ENCODE data around the gene C12orf76.
"Not testable (repeated sequence)": the region's sequence is repeated elsewhere in the genome, so short reads cannot be mapped to it uniquely, and the experiment has no call there.

C12orf76 gene

DNA sequence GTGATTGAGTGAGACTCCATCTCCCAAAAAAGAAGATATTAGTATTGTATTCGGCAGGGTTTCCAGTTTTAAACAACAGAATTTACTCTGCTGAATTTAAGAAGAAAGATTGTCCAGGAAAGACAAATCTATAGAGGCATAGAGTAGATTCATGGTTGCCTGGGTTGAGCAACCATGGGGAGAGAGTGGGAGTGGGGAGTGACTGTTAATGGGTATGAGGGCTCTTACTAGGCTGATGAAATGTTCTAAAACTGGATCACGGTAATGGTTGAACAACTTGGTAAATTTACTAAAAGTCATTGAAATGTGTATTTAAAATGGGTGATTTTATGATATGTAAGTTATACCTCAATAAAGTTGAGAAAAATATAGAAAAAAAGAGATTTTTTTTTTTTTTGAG, 13.9 kb upstream of the C12orf76 start:
- H3K36me3 ChIP-seq (ENCODE audit: control insufficient read depth, insufficient read depth, low read length), result no peaks in the 10 kb centered on the region
- H3K4me1 ChIP-seq (ENCODE audit: control insufficient read depth, insufficient read depth, low read length), result peaks cover 8% of the 10 kb centered on the region
- no peak overlapping the region for H3K27ac ChIP-seq (ENCODE audit: low read depth, low read length)
- no peaks in the 10 kb centered on the region for H3K27me3 ChIP-seq (ENCODE audit: control insufficient read depth, insufficient read depth, low read length)
- H3K4me3 ChIP-seq (ENCODE audit: low read depth, low read length), result no peak overlapping the region
- H3K9me3 ChIP-seq (ENCODE audit: control insufficient read depth, insufficient read depth, low read depth, low read length), result no peaks in the 10 kb centered on the region
- H3K9ac ChIP-seq (ENCODE audit: low read length), result no peak overlapping the region

DNA sequence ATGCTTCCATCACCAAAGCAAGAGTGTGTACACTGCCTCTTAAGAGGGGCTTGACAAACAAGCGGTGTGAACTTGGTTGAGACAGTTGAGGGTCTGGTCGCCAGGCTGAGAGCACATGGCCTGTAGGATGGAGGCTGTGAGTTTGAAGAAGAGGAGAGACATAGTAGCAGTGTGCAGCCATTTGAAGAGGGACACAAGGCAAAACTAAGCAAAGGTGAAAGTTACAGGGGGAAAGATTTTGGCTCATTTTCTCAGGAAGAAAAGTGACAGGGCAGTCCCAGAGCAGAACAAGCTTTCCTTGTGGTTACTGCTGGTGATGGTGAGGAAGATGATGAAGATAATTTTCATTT, 11.3 kb upstream of the C12orf76 start:
- no peak overlapping the region for H3K27ac ChIP-seq (ENCODE audit: low read depth, low read length)
- no peak overlapping the region for H3K4me3 ChIP-seq (ENCODE audit: low read depth, low read length)
- no peaks in the 10 kb centered on the region for H3K9me3 ChIP-seq (ENCODE audit: control insufficient read depth, insufficient read depth, low read depth, low read length)
- H3K9ac ChIP-seq (ENCODE audit: low read length), result no peak overlapping the region
- no peaks in the 10 kb centered on the region for H3K27me3 ChIP-seq (ENCODE audit: control insufficient read depth, insufficient read depth, low read length)
- no peaks in the 10 kb centered on the region for H3K36me3 ChIP-seq (ENCODE audit: control insufficient read depth, insufficient read depth, low read length)
- peaks cover 8% of the 10 kb centered on the region for H3K4me1 ChIP-seq (ENCODE audit: control insufficient read depth, insufficient read depth, low read length)

DNA sequence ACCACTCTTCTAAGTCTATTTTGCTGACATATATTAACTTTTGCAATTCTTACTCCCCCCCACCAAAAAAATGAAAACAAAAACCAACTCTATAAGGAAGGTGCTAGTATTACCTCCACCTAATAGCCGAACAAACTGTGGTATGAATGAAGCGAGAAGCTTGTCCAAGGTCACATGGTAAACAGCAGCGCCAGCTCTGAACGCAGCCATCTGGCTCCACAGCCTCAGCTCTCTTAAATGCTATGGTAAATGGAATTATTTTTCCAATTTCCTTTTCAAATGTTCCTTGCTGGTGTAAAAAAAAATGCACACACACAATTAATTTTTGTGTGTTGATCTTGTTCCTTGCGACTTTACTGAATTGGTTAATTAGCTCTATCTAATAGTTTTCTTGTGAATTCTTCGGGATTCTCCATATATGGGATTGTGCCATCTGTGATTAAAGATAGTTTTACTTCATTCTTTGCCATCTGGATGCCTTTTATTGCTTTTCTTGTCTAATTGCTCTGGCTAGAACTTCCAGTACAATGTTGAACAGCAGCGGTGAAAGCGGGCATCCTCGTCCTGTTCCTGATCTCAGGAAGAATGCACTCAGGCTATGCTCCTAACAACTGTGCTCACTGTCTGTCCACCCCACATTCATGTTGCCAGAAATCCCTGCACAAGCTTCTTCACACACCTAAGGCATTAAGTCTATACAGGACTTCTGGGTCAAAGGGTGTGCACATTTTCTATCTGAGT, 10.7 kb upstream of the C12orf76 start:
- no peak overlapping the region for H3K9ac ChIP-seq (ENCODE audit: low read length)
- H3K9me3 ChIP-seq (ENCODE audit: control insufficient read depth, insufficient read depth, low read depth, low read length), result no peaks in the 10 kb centered on the region
- peaks cover 8% of the 10 kb centered on the region for H3K4me1 ChIP-seq (ENCODE audit: control insufficient read depth, insufficient read depth, low read length)
- no peaks in the 10 kb centered on the region for H3K27me3 ChIP-seq (ENCODE audit: control insufficient read depth, insufficient read depth, low read length)
- no peaks in the 10 kb centered on the region for H3K36me3 ChIP-seq (ENCODE audit: control insufficient read depth, insufficient read depth, low read length)
- no peak overlapping the region for H3K27ac ChIP-seq (ENCODE audit: low read depth, low read length)
- H3K4me3 ChIP-seq (ENCODE audit: low read depth, low read length), result no peak overlapping the region

DNA sequence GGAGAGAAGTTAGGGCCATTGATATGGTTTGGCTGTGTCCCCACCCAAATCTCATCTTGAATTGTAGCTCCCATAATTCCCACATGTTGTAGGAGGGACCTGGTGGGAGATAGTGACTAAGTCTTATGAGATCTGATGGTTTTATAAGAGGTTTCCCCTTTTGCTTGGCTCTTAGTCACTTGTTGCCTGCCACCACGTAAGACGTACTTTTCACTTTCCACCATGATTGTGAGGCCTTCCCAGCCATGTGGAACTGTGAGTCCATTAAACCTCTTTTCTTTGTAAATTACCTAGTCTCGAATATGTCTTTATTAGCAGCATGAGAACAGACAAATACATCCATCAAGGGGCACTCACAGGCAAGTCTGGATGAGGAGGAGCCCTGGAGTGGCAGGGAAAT, 8.3 kb upstream of the C12orf76 start:
- not testable (repeated sequence) for H3K27me3 ChIP-seq (ENCODE audit: control insufficient read depth, insufficient read depth, low read length); H3K4me1 ChIP-seq (ENCODE audit: control insufficient read depth, insufficient read depth, low read length); H3K9me3 ChIP-seq (ENCODE audit: control insufficient read depth, insufficient read depth, low read depth, low read length); H3K9ac ChIP-seq (ENCODE audit: low read length); H3K27ac ChIP-seq (ENCODE audit: low read depth, low read length); H3K36me3 ChIP-seq (ENCODE audit: control insufficient read depth, insufficient read depth, low read length); H3K4me3 ChIP-seq (ENCODE audit: low read depth, low read length)

DNA sequence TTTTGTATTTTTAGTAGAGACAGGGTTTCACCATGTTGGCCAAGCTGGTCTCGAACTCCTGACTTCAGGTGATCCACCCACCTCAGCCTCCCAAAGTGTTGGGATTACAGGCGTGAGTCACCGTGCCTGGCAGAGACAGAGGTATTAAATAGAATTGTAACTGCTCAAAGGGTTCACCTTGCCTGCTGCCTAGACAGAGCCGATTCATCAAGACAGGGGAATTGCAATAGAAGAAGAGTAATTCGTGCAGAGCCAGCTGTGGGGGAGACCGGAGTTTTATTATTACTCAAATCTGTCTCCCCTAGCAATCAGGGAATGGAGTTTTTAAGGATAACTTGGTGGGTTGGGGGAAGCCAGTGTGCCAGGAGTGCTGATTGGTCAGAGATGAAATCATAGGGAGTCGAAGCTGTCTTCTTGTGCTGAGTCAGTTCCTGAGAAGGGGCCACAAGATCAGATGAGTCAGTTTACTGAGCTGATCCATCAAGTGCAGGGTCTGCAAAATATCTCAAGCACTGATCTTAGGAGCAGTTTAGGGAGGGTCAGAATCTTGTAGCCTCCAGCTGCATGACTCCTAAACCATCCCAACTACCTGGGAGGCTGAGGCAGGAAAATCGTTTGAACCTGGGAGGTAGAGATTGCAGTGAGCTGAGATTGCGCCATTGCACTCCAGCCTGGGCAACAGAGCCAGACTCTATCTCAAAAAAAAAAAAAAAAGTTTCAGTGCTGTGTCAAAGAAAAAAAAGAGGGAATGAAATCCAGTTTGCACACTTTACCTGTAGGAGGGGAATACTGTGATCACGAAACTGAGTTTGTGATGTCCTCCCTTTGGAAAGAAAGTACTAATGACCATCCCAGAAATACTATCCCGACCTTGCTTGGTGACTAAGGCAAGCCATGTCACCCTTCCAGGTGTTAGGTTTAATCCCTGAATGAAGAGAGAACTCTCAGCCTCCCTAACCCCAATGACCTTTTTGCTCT, 7.3 kb upstream of the C12orf76 start:
- H3K4me3 ChIP-seq (ENCODE audit: low read depth, low read length); H3K27me3 ChIP-seq (ENCODE audit: control insufficient read depth, insufficient read depth, low read length); H3K9me3 ChIP-seq (ENCODE audit: control insufficient read depth, insufficient read depth, low read depth, low read length); H3K27ac ChIP-seq (ENCODE audit: low read depth, low read length); H3K36me3 ChIP-seq (ENCODE audit: control insufficient read depth, insufficient read depth, low read length); H3K4me1 ChIP-seq (ENCODE audit: control insufficient read depth, insufficient read depth, low read length): not testable (repeated sequence)
- peak overlapping the region; percentile 10 for H3K9ac ChIP-seq (ENCODE audit: low read length)

DNA sequence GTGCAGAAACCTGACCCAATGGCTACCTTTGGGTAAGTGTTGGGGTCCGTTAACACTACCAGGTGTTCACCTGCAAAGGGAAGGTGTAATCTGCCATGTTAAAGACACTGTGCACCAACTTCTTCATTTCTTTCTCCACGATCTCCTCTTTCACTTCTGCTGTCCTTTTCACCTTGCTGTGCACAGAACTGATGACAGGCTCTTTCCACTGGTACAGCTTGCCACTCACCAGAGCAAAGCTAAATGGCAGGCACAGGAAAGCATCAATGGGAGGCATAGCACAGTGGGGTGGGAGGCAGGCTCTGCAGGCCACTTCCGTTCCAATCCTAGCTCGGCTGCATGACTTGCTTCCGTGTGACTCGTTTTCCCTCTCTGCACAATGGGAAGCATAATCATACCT, 2.6 kb upstream of the C12orf76 start:
- no peak overlapping the region for H3K27ac ChIP-seq (ENCODE audit: low read depth, low read length)
- no peaks in the 10 kb centered on the region for H3K27me3 ChIP-seq (ENCODE audit: control insufficient read depth, insufficient read depth, low read length)
- peaks cover 3% of the 10 kb centered on the region; the same call in 1 of the 2 replicates for H3K4me1 ChIP-seq (ENCODE audit: control insufficient read depth, insufficient read depth, low read length)
- H3K9ac ChIP-seq (ENCODE audit: low read length), result no peak overlapping the region
- no peaks in the 10 kb centered on the region for H3K36me3 ChIP-seq (ENCODE audit: control insufficient read depth, insufficient read depth, low read length)
- H3K9me3 ChIP-seq (ENCODE audit: control insufficient read depth, insufficient read depth, low read depth, low read length), result no peaks in the 10 kb centered on the region
- H3K4me3 ChIP-seq (ENCODE audit: low read depth, low read length), result no peak overlapping the region

DNA sequence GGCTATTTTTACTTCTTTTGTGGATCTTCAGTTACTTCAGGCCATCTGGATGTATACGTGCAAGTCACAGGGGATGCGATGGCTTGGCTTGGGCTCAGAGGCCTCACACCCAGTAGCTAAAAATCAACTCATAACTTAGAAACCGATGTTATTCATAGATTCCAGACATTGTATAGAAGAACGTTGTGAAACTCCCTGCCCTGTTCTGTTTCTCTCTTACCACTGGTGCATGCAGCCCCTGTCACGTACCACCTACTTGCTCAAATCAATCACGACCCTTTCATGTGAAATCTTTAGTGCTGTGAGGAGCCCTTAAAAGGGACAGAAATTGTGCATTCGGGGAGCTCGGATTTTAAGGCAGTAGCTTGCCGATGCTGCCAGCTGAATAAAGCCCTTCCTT, 1.3 kb upstream of the C12orf76 start:
- not testable (repeated sequence) for H3K4me3 ChIP-seq (ENCODE audit: low read depth, low read length); H3K9ac ChIP-seq (ENCODE audit: low read length); H3K9me3 ChIP-seq (ENCODE audit: control insufficient read depth, insufficient read depth, low read depth, low read length); H3K4me1 ChIP-seq (ENCODE audit: control insufficient read depth, insufficient read depth, low read length); H3K36me3 ChIP-seq (ENCODE audit: control insufficient read depth, insufficient read depth, low read length); H3K27me3 ChIP-seq (ENCODE audit: control insufficient read depth, insufficient read depth, low read length); H3K27ac ChIP-seq (ENCODE audit: low read depth, low read length)

DNA sequence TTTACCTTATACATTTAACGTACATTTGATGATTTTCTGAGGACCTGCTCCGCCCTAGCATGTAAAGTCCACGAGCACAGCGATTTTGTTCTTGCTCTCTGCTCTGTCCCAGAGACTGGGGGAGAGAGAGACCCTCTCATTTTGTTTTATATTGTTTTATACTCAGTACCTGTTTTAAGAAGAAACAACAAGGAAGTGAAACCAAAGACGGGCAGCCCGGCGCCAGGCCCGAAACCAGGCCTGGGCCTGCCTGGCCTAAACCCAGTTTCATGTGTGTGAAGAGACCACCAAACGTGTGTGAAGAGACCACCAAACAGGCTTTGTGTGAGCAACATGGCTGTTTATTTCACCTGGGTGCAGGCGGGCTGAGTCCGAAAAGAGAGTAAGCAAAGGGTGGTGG, 712 bp upstream of the C12orf76 start:
- not testable (repeated sequence) for H3K9me3 ChIP-seq (ENCODE audit: control insufficient read depth, insufficient read depth, low read depth, low read length); H3K27ac ChIP-seq (ENCODE audit: low read depth, low read length); H3K4me1 ChIP-seq (ENCODE audit: control insufficient read depth, insufficient read depth, low read length); H3K36me3 ChIP-seq (ENCODE audit: control insufficient read depth, insufficient read depth, low read length); H3K27me3 ChIP-seq (ENCODE audit: control insufficient read depth, insufficient read depth, low read length)
- H3K4me3 ChIP-seq (ENCODE audit: low read depth, low read length), result peak overlapping the region; percentile 94
- H3K9ac ChIP-seq (ENCODE audit: low read length), result peak overlapping the region; percentile 79

DNA sequence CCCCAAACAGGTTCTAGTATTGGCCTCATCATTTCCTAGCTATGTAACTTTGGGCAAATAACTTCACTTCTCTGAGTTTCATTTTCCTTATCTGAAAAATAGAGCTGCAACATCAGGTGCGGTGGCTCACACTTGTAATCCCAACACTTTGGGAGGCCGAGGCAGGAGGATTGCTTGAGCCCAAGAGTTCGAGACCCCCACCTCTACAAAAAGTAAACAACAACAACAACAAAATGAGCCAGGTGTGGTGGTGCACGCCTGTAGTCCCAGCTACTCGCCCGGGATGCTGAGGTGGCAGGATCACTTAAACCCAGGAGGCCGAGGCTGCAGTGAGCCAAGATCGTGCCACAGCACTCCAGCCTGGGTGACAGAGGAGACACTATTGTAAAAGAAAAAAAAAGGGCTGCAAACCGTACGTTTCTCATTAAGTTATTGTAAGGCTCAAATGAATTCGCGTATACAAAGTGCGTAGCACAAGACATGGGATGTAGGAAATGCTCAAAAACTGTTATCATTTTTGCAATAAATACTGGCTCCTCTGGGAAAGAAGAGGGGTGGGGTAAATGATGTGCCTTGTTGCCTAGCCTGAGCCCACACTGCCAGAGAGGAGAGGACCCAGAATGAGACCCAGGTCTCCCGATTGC, 903 bp downstream of the C12orf76 start:
- peak overlapping the region; percentile 79 for H3K9ac ChIP-seq (ENCODE audit: low read length)
- H3K4me1 ChIP-seq (ENCODE audit: control insufficient read depth, insufficient read depth, low read length), result peaks cover 3% of the 10 kb centered on the region; the same call in 1 of the 2 replicates
- no peaks in the 10 kb centered on the region for H3K27me3 ChIP-seq (ENCODE audit: control insufficient read depth, insufficient read depth, low read length)
- H3K36me3 ChIP-seq (ENCODE audit: control insufficient read depth, insufficient read depth, low read length), result peaks cover 2% of the 10 kb centered on the region
- no peak overlapping the region for H3K27ac ChIP-seq (ENCODE audit: low read depth, low read length)
- no peaks in the 10 kb centered on the region for H3K9me3 ChIP-seq (ENCODE audit: control insufficient read depth, insufficient read depth, low read depth, low read length)
- H3K4me3 ChIP-seq (ENCODE audit: low read depth, low read length), result peak overlapping the region; percentile 94

DNA sequence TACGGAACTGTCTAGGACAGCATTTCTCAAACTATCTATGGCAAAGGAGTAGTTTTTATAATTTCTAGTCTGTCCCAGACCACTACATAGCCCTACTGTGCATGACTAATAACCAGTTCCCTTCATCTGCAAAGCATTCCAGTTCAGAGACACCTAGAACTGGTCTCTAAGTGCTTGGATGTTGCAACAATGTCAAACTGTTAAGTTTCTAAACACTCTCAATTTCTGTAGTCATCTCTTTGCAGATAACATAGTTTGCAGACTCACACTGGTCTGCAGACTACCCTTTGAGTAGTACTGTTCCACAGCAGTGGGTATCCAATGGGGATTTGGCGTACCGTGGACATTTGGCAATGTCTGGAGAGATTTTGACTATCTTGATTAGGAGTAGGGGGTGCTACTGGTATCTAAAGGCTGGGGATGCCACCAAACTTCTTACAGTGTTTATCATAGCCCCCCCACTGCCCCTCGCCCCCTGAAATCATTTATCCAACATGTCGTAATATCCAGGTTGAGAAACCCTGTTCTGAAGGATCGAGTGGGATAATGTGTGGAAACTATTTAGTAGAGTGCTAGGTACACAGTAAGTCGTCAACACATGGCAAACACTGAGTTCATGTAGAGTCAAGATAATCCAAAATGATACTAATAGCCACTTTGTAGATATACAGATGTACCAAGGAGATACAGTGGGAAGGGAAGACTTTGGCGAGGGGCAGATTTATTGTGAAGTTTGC, 1.7 kb downstream of the C12orf76 start:
- H3K9ac ChIP-seq (ENCODE audit: low read length), result no peak overlapping the region
- H3K4me3 ChIP-seq (ENCODE audit: low read depth, low read length), result no peak overlapping the region
- no peaks in the 10 kb centered on the region for H3K27me3 ChIP-seq (ENCODE audit: control insufficient read depth, insufficient read depth, low read length)
- H3K36me3 ChIP-seq (ENCODE audit: control insufficient read depth, insufficient read depth, low read length), result peaks cover 10% of the 10 kb centered on the region
- no peak overlapping the region for H3K27ac ChIP-seq (ENCODE audit: low read depth, low read length)
- peaks cover 3% of the 10 kb centered on the region; the same call in 1 of the 2 replicates for H3K4me1 ChIP-seq (ENCODE audit: control insufficient read depth, insufficient read depth, low read length)
- no peaks in the 10 kb centered on the region for H3K9me3 ChIP-seq (ENCODE audit: control insufficient read depth, insufficient read depth, low read depth, low read length)

Data from HUES6 (cell line).